Measurements from ENCODE around the gene NEAT1. TPM values are rescaled to one million over a fixed set of nuclear protein-coding genes. Genes with fewer than 3 reads are reported as not detected.

Gene NEAT1
- total and polyA plus RNA-seq, 9 of the 15 experiments (the other 6 are each of a cell fraction or from before 2014, with no cell fraction given), result 20.1 to 389 (median 62.8) TPM

DNA sequence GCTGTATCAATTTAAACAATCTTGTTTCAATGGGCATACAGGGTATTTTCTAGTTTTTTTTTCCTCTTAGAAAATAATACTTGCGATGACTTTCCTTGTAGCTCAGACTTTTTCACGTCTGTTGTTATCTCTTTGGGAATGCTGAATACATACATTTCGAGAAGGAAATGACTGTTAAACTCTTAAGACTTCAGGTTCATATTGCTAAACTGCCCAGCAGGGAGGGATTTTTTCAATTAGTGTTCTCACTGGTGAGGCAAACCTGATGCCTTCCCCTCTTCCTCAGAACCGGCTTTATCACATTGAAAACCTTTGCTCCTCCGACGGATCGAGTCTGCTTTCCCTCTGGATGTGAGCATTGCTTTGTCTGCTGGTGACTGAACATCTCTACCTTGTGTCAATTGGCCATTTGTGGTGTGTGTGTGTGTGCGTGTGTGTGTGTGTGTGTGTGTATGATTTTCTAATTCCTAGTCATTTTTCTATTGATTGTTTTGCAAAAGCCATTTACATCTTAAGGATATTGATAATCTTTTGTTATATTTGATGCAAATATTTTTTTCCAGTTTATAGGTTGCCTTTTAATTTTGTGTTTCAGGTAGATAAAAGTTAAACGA is 6.6 kb downstream of the NEAT1 start (continued):
- TF ChIP-seq, protein P1, sequence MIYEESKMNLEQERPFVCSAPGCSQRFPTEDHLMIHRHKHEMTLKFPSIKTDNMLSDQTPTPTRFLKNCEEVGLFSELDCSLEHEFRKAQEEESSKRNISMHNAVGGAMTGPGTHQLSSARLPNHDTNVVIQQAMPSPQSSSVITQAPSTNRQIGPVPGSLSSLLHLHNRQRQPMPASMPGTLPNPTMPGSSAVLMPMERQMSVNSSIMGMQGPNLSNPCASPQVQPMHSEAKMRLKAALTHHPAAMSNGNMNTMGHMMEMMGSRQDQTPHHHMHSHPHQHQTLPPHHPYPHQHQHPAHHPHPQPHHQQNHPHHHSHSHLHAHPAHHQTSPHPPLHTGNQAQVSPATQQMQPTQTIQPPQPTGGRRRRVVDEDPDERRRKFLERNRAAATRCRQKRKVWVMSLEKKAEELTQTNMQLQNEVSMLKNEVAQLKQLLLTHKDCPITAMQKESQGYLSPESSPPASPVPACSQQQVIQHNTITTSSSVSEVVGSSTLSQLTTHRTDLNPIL (CRISPR knock-in tag; IDR thresholded peaks at IDR 0.05), result no peak
- TF ChIP-seq POLR3G (IDR thresholded peaks at IDR 0.05; ENCODE audit: extremely low read depth, insufficient read length, insufficient replicate concordance) (no peak), POLR2AphosphoS5 (IDR thresholded peaks at IDR 0.05; ENCODE audit: control insufficient read depth, insufficient read depth, low read depth, low read length) (peak; percentile 57; the same call in 1 of the 2 replicates), BACH1 (tag; IDR thresholded peaks at IDR 0.05) (peak; percentile 67; the same call in 1 of the 2 replicates), TCF7 (IDR thresholded peaks at IDR 0.05; ENCODE audit: borderline replicate concordance) (peak; percentile 67; the same call in 1 of the 2 replicates), POLR2A (conservative IDR thresholded peaks at IDR 0.05) (peak; percentile 95), ZNF561 (CRISPR knock-in tag; conservative IDR thresholded peaks at IDR 0.05) (no peak), ZNF175 (CRISPR knock-in tag; IDR thresholded peaks at IDR 0.05; ENCODE audit: low read depth) (0 out of 2 replicates have a peak, but pooled peaks have one; percentile 24), MEIS2 (IDR thresholded peaks at IDR 0.05; ENCODE audit: partially characterized antibody) (no peak), MXI1 (IDR thresholded peaks at IDR 0.05; ENCODE audit: low read depth, low read length) (no peak), HNRNPUL1 (IDR thresholded peaks at IDR 0.05; ENCODE audit: low read length) (peak; percentile 93), MCM2 (IDR thresholded peaks at IDR 0.05; ENCODE audit: low read depth) (no peak), NFIX (CRISPR knock-in tag; IDR thresholded peaks at IDR 0.05; ENCODE audit: low read depth) (no peak), HEY1 (CRISPR knock-in tag; IDR thresholded peaks at IDR 0.05; ENCODE audit: borderline replicate concordance) (no peak), ZNF830 (CRISPR knock-in tag; IDR thresholded peaks at IDR 0.05) (no peak), GTF2A2 (tag; IDR thresholded peaks at IDR 0.05) (no peak), POLR2G (IDR thresholded peaks at IDR 0.05; ENCODE audit: low read depth, low read length) (peak; percentile 61; the same call in 1 of the 2 replicates), HDAC2 (IDR thresholded peaks at IDR 0.05) (0 out of 2 replicates have a peak, but pooled peaks have one; percentile 18), CEBPB (tag; IDR thresholded peaks at IDR 0.05) (no peak)
- TF ChIP-seq, protein P2, sequence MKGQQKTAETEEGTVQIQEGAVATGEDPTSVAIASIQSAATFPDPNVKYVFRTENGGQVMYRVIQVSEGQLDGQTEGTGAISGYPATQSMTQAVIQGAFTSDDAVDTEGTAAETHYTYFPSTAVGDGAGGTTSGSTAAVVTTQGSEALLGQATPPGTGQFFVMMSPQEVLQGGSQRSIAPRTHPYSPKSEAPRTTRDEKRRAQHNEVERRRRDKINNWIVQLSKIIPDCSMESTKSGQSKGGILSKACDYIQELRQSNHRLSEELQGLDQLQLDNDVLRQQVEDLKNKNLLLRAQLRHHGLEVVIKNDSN (CRISPR knock-in tag; IDR thresholded peaks at IDR 0.05), result no peak
- TF ChIP-seq, protein P3, sequence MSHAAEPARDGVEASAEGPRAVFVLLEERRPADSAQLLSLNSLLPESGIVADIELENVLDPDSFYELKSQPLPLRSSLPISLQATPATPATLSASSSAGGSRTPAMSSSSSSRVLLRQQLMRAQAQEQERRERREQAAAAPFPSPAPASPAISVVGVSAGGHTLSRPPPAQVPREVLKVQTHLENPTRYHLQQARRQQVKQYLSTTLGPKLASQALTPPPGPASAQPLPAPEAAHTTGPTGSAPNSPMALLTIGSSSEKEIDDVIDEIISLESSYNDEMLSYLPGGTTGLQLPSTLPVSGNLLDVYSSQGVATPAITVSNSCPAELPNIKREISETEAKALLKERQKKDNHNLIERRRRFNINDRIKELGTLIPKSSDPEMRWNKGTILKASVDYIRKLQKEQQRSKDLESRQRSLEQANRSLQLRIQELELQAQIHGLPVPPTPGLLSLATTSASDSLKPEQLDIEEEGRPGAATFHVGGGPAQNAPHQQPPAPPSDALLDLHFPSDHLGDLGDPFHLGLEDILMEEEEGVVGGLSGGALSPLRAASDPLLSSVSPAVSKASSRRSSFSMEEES (CRISPR knock-in tag; IDR thresholded peaks at IDR 0.05), result no peak
- TF ChIP-seq, protein P4, sequence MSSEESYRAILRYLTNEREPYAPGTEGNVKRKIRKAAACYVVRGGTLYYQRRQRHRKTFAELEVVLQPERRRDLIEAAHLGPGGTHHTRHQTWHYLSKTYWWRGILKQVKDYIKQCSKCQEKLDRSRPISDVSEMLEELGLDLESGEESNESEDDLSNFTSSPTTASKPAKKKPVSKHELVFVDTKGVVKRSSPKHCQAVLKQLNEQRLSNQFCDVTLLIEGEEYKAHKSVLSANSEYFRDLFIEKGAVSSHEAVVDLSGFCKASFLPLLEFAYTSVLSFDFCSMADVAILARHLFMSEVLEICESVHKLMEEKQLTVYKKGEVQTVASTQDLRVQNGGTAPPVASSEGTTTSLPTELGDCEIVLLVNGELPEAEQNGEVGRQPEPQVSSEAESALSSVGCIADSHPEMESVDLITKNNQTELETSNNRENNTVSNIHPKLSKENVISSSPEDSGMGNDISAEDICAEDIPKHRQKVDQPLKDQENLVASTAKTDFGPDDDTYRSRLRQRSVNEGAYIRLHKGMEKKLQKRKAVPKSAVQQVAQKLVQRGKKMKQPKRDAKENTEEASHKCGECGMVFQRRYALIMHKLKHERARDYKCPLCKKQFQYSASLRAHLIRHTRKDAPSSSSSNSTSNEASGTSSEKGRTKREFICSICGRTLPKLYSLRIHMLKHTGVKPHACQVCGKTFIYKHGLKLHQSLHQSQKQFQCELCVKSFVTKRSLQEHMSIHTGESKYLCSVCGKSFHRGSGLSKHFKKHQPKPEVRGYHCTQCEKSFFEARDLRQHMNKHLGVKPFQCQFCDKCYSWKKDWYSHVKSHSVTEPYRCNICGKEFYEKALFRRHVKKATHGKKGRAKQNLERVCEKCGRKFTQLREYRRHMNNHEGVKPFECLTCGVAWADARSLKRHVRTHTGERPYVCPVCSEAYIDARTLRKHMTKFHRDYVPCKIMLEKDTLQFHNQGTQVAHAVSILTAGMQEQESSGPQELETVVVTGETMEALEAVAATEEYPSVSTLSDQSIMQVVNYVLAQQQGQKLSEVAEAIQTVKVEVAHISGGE (CRISPR knock-in tag; IDR thresholded peaks at IDR 0.05), result no peak

All from K562 (cell line).